GM12892 (cell line): ENCODE results near the gene VMP1.

Experiments
- POLR2A ChIP-seq: IDR thresholded peaks from 2 replicates; pipeline ENCODE4 v1.6.1; 2011; ENCODE audit warnings: low read depth, low read length, control low read depth
- POLR2AphosphoS5 ChIP-seq: IDR thresholded peaks from 2 replicates; pipeline ENCODE4 v1.6.1; 2011; ENCODE audit warnings: low read depth, low read length, control low read depth
- TAF1 ChIP-seq: IDR thresholded peaks from 2 replicates; pipeline ENCODE4 v1.6.1; 2011; ENCODE audit warnings: low read depth, mild to moderate bottlenecking, control low read depth, low read length, borderline replicate concordance

GRCh38 chr17:59707971-59708430 lies 547 bp downstream of the VMP1 start:
- TF ChIP-seq POLR2AphosphoS5 (no peak), POLR2A (no peak), TAF1 (no peak)
